Measurements from ENCODE around the gene ANKMY1.

The ANKMY1 gene

GRCh38 chr2:240447934-240448333 is 109.9 kb downstream of the ANKMY1 start:
- no peak for DNase-seq (ENCODE audit: low spot score)

- DNase-seq (ENCODE audit: low spot score) = no peak
Measured at GRCh38 chr2:240447331-240447730, 110.5 kb downstream of the ANKMY1 start.

GRCh38 chr2:240446664-240447175 is 111.1 kb downstream of the ANKMY1 start:
- no peak for DNase-seq (ENCODE audit: low spot score)

- no peak for DNase-seq (ENCODE audit: low spot score)
Measured at GRCh38 chr2:240445961-240446663, 111.7 kb downstream of the ANKMY1 start.

- no peak for DNase-seq (ENCODE audit: low spot score)
Measured at GRCh38 chr2:240444464-240444863, 113.3 kb downstream of the ANKMY1 start.

GRCh38 chr2:240443891-240444301 is 113.9 kb downstream of the ANKMY1 start:
- DNase-seq (ENCODE audit: low spot score) = no peak

GRCh38 chr2:240442891-240443715 is 114.7 kb downstream of the ANKMY1 start:
- no peak for DNase-seq (ENCODE audit: low spot score)

- no peak for DNase-seq (ENCODE audit: low spot score)
Measured at GRCh38 chr2:240441993-240442411, 115.8 kb downstream of the ANKMY1 start.

- DNase-seq (ENCODE audit: low spot score) = no peak
Measured at GRCh38 chr2:240441326-240441992, 116.3 kb downstream of the ANKMY1 start.

GRCh38 chr2:240440704-240441320 is 117.0 kb downstream of the ANKMY1 start:
- DNase-seq (ENCODE audit: low spot score) = no peak

GRCh38 chr2:240440251-240440650 is 117.5 kb downstream of the ANKMY1 start:
- DNase-seq (ENCODE audit: low spot score) = no peak

GRCh38 chr2:240439698-240440151 is 118.1 kb downstream of the ANKMY1 start:
- no peak for DNase-seq (ENCODE audit: low spot score)

GRCh38 chr2:240438810-240439697 is 118.7 kb downstream of the ANKMY1 start:
- no peak for DNase-seq (ENCODE audit: low spot score)

- peak; percentile 51 for DNase-seq (ENCODE audit: low spot score)
Measured at GRCh38 chr2:240437861-240438809, 119.7 kb downstream of the ANKMY1 start.

- DNase-seq (ENCODE audit: low spot score) = no peak
Measured at GRCh38 chr2:240437551-240437860, 120.3 kb downstream of the ANKMY1 start.

GRCh38 chr2:240436683-240437550 is 120.9 kb downstream of the ANKMY1 start:
- DNase-seq (ENCODE audit: low spot score) = no peak

- DNase-seq (ENCODE audit: low spot score) = no peak
Measured at GRCh38 chr2:240435948-240436682, 121.7 kb downstream of the ANKMY1 start.

GRCh38 chr2:240435457-240435947 is 122.3 kb downstream of the ANKMY1 start, which contains the start of gene GPC1:
GPC1 (plus strand) TSS chr2:240435663; CDS start chr2:240435919, 256 bp downstream.
- DNase-seq (ENCODE audit: low spot score) = peak; percentile 57

Measured in CD4-positive, alpha-beta T cell treated with Interleukin-6 at 100 ng/mL for 8 hours (primary cell).